NT2/D1 (cell line): ENCODE measurements around the gene FAM78B.

Experiments used
- YY1 ChIP-seq: IDR thresholded peaks from 2 replicates; pipeline ENCODE4 v1.6.1; 2011; ENCODE audit not compliant: insufficient read length, insufficient read depth
- ZNF274 ChIP-seq: IDR thresholded peaks from 2 replicates; pipeline ENCODE4 v1.6.1; 2011; ENCODE audit warnings: mild to moderate bottlenecking, low read depth, low read length

- no peak for TF ChIP-seq YY1
- no peak for TF ChIP-seq ZNF274
Observed at GRCh38 chr1:166175032-166175431, 8.2 kb upstream of the FAM78B start.
